Endothelial cell (in vitro differentiated cells): ENCODE results near the gene HRH2. TPM values are rescaled to one million over a fixed set of nuclear protein-coding genes. Genes with fewer than 3 reads are reported as not detected.
"Not testable (repeated sequence)": the region's sequence is repeated elsewhere in the genome, so short reads cannot be mapped to it uniquely, and the experiment has no call there.

ENCODE experiments used
- DNase-seq: peaks from one replicate; pipeline ENCODE4 v3.0.0; 2021; ENCODE audit warnings: low spot score
- H3K27ac Mint-ChIP-seq: one replicate; pipeline ENCODE4 v1.8.0; 2021; ENCODE audit warnings: mixed read lengths, inconsistent platforms; ENCODE audit not compliant: unreplicated experiment
- H3K27me3 Mint-ChIP-seq: one replicate; pipeline ENCODE4 v1.8.0; 2021; ENCODE audit warnings: mild to moderate bottlenecking, moderate library complexity, mixed read lengths, inconsistent platforms; ENCODE audit not compliant: unreplicated experiment
- H3K36me3 Mint-ChIP-seq: one replicate; pipeline ENCODE4 v1.8.0; 2021; ENCODE audit warnings: mild to moderate bottlenecking, low read depth, mixed read lengths, inconsistent platforms; ENCODE audit not compliant: unreplicated experiment
- H3K4me1 Mint-ChIP-seq: one replicate; pipeline ENCODE4 v1.8.0; 2021; ENCODE audit warnings: mild to moderate bottlenecking, mixed read lengths, inconsistent platforms; ENCODE audit not compliant: unreplicated experiment
- H3K4me3 Mint-ChIP-seq: one replicate; pipeline ENCODE4 v1.8.0; 2021; ENCODE audit warnings: mild to moderate bottlenecking, mixed read lengths, inconsistent platforms; ENCODE audit not compliant: unreplicated experiment
- H3K9me3 Mint-ChIP-seq: one replicate; pipeline ENCODE4 v1.8.0; 2021; ENCODE audit warnings: mixed read lengths, inconsistent platforms; ENCODE audit not compliant: unreplicated experiment
- CTCF ChIP-seq: fragments of 200-600 bp; sonication (generic); IDR thresholded peaks from one replicate; pipeline ENCODE4 v1.5.0; 2021; ENCODE audit warnings: antibody characterized with exemption; ENCODE audit not compliant: unreplicated experiment
- total RNA-seq: library from RNA; stranded (reverse); fragmentation: NEBNext Ultra II Directional; extraction: Animal tissue kit (Norgen Biotek cat#: 25700); gene quantifications from one replicate; pipeline ENCODE4 v1.2.1, GENCODE V29; 2021; ENCODE audit not compliant: unreplicated experiment

HRH2 gene
- total RNA-seq, 1 donor from 2014 or later, result 0.41 TPM

DNA sequence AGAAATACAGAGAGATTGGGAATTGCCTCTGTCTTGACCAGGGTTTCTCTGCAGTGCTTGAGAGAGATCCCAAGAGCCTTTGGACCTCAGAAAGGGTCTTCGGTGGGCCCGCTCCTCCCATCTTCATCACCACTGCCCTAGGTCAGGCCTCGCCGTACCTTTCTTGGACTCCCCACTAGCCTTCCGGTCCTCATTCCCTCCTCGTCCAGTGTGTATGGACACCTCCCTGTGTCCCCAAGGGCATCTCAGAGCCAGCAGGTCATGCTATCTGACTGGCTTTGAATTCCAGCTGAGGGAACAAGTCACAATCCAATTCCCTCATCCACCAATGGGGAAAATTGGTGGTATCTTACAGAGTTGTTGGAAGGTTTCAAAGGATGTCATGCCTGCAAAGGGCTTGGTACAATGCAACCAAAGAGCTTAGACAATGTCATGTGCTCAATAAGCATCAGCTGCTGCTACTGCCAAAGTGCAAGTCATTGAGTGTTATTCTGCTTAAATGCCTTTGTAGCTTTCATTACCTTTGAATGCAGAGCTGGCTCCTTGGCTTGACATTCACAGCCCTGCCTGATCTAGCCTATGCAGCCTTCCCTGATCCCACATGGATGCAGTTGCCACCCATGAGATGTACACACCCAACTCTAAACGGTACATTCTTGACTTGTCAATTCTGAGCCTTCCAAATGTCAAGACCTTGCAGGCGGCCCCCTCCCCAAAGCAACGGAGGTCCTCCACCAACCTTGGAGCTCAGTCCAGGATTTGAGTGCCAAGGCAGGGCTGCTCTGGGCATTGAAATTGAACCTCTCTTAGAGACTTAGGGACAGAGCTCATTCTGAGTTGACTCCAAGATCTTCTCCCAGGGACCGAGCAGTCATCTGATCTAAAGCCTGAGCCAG lies 58.0 kb downstream of the HRH2 start:
- H3K36me3 Mint-ChIP-seq, result peaks cover under 1% of the 10 kb centered on the region
- H3K9me3 Mint-ChIP-seq, result peaks cover 6% of the 10 kb centered on the region
- no peak for TF ChIP-seq CTCF
- H3K27me3 Mint-ChIP-seq, result peaks cover 3% of the 10 kb centered on the region
- no peak for DNase-seq
- no peak overlapping the region for H3K4me3 Mint-ChIP-seq
- H3K27ac Mint-ChIP-seq, result no peak overlapping the region
- no peaks in the 10 kb centered on the region for H3K4me1 Mint-ChIP-seq

- H3K4me1 Mint-ChIP-seq, result no peaks in the 10 kb centered on the region
- peaks cover 3% of the 10 kb centered on the region for H3K27me3 Mint-ChIP-seq
- no peak for DNase-seq
- no peak overlapping the region for H3K4me3 Mint-ChIP-seq
- H3K36me3 Mint-ChIP-seq, result no peaks in the 10 kb centered on the region
- H3K9me3 Mint-ChIP-seq, result peaks cover 5% of the 10 kb centered on the region
- TF ChIP-seq CTCF, result no peak
- no peak overlapping the region for H3K27ac Mint-ChIP-seq
Observed at GRCh38 chr5:175717837-175718236, 60.0 kb downstream of the HRH2 start.

DNA sequence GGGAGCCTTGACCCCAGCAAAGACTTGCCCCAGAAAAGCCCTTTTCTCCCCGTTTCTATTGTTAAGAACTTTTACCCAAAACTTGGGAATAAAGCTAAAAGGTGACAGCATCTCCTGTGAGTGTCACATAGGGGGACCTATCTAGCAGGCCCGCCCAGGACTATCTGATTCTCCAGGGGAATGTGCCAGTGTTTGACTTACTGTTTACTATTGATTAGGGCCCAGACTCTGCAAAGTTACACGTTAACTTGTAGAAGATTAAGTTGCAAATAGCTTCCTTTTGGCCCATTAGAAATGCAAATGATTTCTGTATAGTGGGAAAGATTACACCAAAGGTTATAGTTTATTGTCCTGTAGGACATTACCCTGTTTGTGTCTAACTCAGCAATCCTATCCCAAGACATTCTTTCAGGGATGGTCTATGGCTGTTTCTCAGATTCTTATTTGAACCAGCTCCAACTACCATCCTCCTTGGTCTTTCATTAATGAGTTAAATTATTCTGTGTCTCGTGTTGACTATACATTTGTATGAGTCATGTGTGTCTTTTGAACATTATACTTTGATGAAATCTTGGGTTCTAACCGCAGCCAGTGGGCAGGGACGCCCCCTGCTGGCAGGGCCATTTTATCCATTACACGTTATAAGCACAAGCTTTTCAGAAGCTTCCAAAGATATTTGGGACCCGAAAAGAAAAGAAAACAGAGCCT lies 60.7 kb downstream of the HRH2 start:
- Mint-ChIP-seq H3K4me3 (no peak overlapping the region), H3K27me3 (peaks cover 3% of the 10 kb centered on the region), H3K36me3 (no peaks in the 10 kb centered on the region), H3K9me3 (peaks cover 5% of the 10 kb centered on the region), H3K4me1 (no peaks in the 10 kb centered on the region), H3K27ac (no peak overlapping the region)
- TF ChIP-seq CTCF, result peak; percentile 86
- peak; percentile 59 for DNase-seq

GRCh38 chr5:175719109-175719432 lies 61.2 kb downstream of the HRH2 start:
- H3K36me3 Mint-ChIP-seq, H3K27ac Mint-ChIP-seq, H3K4me1 Mint-ChIP-seq, H3K27me3 Mint-ChIP-seq, DNase-seq, H3K9me3 Mint-ChIP-seq, H3K4me3 Mint-ChIP-seq: not testable (repeated sequence)

- Mint-ChIP-seq H3K4me3 (no peak overlapping the region), H3K9me3 (no peaks in the 10 kb centered on the region), H3K27me3 (peaks cover 2% of the 10 kb centered on the region), H3K4me1 (no peaks in the 10 kb centered on the region), H3K27ac (no peak overlapping the region), H3K36me3 (no peaks in the 10 kb centered on the region)
- TF ChIP-seq CTCF, result no peak
- no peak for DNase-seq
Observed at GRCh38 chr5:175724314-175725275, 66.7 kb downstream of the HRH2 start.
